Transverse colon (tissue), 4 donors: ENCODE measurements around the gene ZNF652.
A peak's percentile ranks its signal among the peaks of the same experiment; 100 is the strongest.

Experiments used
- EP300 ChIP-seq: sonication (generic); formaldehyde crosslinking; IDR thresholded peaks from one replicate; pipeline ENCODE4 v1.6.1; 2017; ENCODE audit warnings: antibody characterized with exemption, low read depth
- POLR2A ChIP-seq: fragments of 450-650 bp; IDR thresholded peaks from one replicate; pipeline ENCODE4 v1.6.1; 2016; ENCODE audit warnings: antibody characterized with exemption, mild to moderate bottlenecking, moderate library complexity
- POLR2AphosphoS5 ChIP-seq, 3 donors: sonication (generic); formaldehyde crosslinking; IDR thresholded peaks; one replicate each; pipeline ENCODE4 v1.6.1; 2016; ENCODE audit warnings: antibody characterized with exemption in 3 of 3
- TF ChIP-seq, protein P1 (sequence below), 5 experiments: fragments of 200-600 bp in 3 of 5; fragments of 450-650 bp in 2 of 5; sonication (generic) in 3 of 5; IDR thresholded peaks; 1 replicate in 2 of 5; 2 replicates in 3 of 5; pipeline ENCODE4 v1.5.1; 2016 to 2017; ENCODE audit warnings: antibody characterized with exemption in 5 of 5, inconsistent platforms in 3 of 5, mild to moderate bottlenecking in 2 of 5, moderate library complexity in 1 of 5

GRCh38 chr17:49260011-49260816, 101.8 kb downstream of the ZNF652 start:
- peak in 1 of 3 donors; percentile 5 for TF ChIP-seq POLR2AphosphoS5 (IDR thresholded peaks at IDR 0.05)
- TF ChIP-seq POLR2A: no peak
- TF ChIP-seq, protein P1, sequence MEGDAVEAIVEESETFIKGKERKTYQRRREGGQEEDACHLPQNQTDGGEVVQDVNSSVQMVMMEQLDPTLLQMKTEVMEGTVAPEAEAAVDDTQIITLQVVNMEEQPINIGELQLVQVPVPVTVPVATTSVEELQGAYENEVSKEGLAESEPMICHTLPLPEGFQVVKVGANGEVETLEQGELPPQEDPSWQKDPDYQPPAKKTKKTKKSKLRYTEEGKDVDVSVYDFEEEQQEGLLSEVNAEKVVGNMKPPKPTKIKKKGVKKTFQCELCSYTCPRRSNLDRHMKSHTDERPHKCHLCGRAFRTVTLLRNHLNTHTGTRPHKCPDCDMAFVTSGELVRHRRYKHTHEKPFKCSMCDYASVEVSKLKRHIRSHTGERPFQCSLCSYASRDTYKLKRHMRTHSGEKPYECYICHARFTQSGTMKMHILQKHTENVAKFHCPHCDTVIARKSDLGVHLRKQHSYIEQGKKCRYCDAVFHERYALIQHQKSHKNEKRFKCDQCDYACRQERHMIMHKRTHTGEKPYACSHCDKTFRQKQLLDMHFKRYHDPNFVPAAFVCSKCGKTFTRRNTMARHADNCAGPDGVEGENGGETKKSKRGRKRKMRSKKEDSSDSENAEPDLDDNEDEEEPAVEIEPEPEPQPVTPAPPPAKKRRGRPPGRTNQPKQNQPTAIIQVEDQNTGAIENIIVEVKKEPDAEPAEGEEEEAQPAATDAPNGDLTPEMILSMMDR (IDR thresholded peaks at IDR 0.05): no peak
- no peak for TF ChIP-seq EP300
